OCI-M1 (cell line): ENCODE results near the gene TAS1R1.
A peak's percentile ranks its signal among the peaks of the same experiment; 100 is the strongest.

Source experiments
- DNase-seq: peaks from one replicate; lab custom pipeline; 2025; lab: John Stamatoyannopoulos, UW

The TAS1R1 gene

GRCh38 chr1:6554907-6555778 is at the start of gene TAS1R1:
Gene TAS1R1 (plus strand): TSS chr1:6555307. CDS start chr1:6555374, 67 bp downstream.
- no peak for DNase-seq

DNA sequence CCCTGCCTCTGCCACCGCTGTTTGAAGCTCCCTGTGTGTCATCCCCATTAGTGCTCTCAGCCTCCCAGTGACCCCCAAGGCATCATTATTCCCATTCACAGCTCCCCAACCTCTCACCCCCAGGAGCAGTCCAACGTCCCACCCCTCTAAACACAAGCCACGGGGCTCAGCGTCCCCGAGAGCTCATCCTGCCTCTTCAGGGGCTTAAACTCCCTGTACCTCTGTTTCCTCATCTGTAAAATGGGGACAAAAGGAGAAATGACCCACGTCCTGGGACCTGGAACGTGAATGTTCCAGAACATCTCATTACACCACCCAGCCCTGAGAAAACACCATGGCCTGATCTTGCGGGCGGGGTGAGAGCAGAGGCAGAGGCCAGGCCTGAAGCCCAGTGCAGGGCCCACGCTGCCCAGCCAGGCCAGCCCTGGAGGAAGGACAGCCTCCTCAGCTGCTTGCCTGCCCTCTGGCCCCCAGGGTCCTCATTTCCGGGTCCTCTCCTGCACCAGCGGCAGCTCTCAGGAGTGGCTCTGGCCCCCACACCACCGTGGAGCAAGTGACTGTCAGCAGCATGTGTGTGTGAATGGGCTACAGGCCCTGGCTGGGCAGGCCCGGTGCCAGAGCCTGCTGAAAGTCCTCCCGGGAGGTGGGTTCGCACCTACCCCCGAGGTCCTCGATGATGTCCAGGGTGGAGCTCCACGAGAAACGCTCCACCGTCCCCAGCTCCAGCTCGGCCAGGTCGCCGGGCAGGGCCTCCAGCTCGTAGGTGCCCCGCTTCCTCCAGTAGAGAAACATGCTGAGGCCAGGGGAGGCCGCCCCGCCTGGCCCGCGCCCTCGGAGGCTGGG is 49.5 kb upstream of the TAS1R1 start:
- no peak for DNase-seq

- DNase-seq: no peak
These were observed 48.7 kb upstream of the TAS1R1 start for GRCh38 chr1:6506210-6507036.

DNA sequence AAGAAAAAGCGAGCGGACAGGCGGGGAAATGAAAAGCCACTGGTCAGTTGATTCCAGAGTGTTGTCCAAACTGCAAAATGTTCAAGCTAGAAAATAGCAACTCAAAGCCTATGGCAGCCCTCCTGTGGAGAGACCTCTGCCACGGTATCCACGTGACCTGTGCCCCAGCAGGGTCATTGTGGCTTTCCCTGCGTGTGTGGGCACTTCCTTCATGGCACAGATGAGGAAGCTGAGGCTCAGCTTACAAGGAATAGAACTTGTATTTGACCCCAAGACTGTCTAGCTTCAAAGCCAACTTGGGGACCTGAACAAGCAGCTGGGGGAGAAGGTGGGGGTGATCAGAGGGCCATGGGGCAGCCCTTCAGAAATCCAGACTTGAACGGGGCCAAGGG is 48.1 kb upstream of the TAS1R1 start:
- DNase-seq: no peak

- no peak for DNase-seq
These were observed 47.6 kb upstream of the TAS1R1 start for GRCh38 chr1:6507461-6507911.

GRCh38 chr1:6508154-6508815 is 46.8 kb upstream of the TAS1R1 start:
- no peak for DNase-seq

DNA sequence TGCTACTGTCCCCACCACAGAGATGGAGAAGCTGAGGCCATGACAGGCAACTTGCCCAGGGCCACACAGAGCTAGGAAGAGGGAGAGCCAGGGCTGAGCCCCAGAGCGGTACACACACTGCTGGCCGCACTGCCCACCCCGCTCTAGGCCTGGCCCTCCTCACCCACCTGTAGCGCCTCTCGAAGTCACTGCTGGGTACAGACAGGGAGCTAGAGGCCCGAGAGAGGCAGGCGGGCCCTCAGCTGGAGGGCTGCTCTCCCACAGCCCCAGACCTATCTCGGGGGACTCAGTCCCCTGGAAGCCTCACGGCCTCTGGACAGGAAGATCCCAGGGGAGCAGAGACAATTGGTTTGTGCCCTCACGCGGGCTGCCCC is 46.3 kb upstream of the TAS1R1 start:
- no peak for DNase-seq

- DNase-seq: no peak
These were observed 45.7 kb upstream of the TAS1R1 start for GRCh38 chr1:6509220-6509918.

DNA sequence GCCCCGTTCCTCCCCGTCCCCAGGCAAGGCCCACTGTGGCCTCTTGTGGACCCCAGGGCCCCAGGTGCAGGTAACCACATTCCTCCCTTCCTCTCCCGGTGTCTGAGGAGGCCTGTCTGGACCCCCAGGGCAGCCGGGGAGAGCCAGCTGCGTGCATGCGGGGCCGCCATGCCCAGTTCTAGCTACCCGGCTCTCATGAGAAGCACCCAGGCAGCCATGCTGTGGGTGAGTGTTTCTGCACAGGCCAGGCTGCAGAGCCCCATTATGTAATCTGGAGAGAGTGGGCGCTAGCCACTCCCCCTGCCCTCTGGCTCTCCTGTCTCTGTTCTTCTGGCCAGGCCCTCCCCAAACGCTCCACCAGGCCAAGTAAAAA is 45.2 kb upstream of the TAS1R1 start:
- DNase-seq: no peak

DNA sequence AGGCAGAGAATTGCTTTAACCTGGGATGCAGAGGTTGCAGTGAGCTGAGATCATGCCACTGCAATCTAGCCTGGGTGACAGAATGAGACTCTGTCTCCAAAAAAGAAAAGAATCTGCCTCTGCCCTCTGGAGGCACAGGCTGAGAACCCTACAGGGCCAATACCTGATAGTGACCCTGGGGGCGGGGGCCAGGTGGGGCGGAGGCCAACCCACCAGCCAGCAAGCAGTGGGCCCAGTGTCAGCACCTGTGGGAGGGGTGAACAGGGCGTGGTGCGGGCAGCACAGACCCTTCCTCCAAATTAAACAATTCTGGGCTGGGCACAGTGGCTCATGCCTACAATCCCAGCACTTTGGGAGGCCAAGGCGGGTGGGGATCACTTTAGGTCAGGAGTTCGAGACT is 44.6 kb upstream of the TAS1R1 start:
- DNase-seq: no peak

GRCh38 chr1:6511056-6511455 is 44.1 kb upstream of the TAS1R1 start:
- no peak for DNase-seq

- DNase-seq: no peak
These were observed 43.4 kb upstream of the TAS1R1 start for GRCh38 chr1:6511561-6512244.

DNA sequence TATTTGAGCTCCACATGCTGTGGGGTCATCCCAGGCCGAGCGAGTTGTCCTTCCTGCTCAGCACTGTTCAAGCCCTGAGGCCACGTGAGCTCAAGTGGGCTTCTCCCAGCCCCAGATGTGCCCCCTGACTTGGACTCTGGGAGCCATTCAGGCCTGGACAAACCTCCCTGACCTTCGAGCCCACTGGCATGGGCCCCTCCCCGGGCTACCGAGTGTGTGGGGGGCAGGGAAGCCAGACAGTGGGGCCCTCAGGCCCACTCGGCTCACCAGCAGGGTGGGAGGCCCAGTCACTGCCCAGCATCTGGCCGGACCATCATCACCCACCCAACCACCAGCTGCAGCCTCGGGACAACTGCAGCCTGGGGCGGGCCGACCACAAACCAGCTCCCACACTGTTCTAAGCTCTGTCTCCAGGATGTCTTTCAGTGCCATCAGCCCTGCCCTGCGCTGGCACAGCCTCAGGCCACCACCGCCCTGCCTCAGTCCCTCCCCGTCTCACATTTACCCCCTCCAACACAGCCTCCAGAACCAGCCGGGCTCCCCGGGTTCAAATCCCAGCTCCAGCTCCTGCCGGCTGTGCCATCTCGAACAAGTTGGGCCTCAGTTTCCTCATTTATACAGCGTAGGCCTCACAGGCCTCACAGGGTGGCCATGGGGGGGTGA is 42.7 kb upstream of the TAS1R1 start:
- no peak for DNase-seq

DNA sequence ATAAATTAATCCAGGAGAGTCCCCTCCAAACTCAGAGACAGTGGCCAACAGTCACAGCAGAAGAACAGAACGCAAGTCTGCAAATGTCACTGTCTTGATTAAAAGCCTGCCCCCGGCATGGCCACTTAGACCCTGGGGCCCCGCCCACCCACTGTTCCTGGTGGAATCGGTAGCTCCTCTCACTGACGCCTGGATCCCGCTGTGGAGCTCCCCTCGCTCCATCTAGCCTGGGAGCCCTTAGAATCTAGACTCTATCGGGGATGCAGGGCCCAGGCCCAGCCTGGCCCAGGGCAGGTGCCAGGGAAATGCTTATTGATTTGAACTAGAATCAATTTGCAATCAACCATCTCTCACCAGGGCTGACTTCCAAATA is 42.2 kb upstream of the TAS1R1 start:
- no peak for DNase-seq

GRCh38 chr1:6513320-6513801 is 41.7 kb upstream of the TAS1R1 start:
- DNase-seq: no peak

DNA sequence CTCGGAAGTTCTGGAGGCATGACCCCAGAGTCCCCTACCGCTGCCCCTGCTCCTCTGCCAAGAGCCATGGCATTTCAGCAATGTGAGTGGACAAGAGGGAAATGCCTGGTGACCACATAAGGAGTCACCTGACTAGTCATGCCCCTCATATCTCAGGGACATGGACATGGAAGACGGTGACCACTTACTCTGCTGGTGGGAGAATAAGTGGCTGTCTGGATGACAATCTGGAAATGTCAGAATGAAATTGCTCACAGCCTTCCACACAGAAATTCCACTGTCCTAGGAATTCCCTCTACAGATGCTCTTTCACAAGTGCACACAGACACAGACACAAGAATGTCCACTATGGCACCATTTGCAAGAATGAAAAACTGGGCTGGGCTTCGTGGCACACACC is 39.3 kb upstream of the TAS1R1 start:
- no peak for DNase-seq

DNA sequence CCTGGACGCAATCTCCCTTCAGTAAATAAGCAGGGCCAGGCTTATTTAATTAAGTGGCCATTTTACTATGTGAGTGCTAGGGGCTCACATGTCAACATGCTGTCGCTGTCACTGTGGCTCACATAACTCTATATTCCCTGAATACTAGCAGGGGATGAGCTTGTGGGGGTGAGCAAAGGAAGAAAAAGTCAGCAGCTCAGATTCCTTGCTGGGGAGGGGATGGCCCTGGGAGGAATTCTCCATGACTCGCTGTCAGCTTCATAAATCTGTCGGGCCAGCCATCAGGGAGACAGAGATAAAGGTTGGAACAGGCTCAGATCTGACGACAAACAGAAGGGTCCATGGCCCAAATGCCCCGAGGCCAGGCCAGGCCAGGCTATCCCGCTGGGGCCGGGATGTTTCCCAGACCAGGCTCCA is 37.7 kb upstream of the TAS1R1 start:
- DNase-seq: peak; percentile 22

- no peak for DNase-seq
These were observed 35.6 kb upstream of the TAS1R1 start for GRCh38 chr1:6519491-6519934.

- DNase-seq: no peak
These were observed 35.0 kb upstream of the TAS1R1 start for GRCh38 chr1:6519935-6520671.
